ENCODE results near the gene LYRM1. TPM values are rescaled to one million over a fixed set of nuclear protein-coding genes. Genes with fewer than 3 reads are reported as not detected.

Gene LYRM1
- polyA plus RNA-seq, 1 of the 3 experiments (the other 2 are of a cell fraction) = 18.1 TPM

GRCh38 chr16:20884240-20884556 lies 16.4 kb upstream of the LYRM1 start:
- H3K36me3 ChIP-seq (replicated peaks in 1 of 2; ENCODE audit: control insufficient read depth in 1 of 2, insufficient read depth in 2 of 2, low read length in 1 of 2) = no peaks in the 10 kb centered on the region
- H3K9me3 ChIP-seq = no peaks in the 10 kb centered on the region
- H2AFZ ChIP-seq (ENCODE audit: low read depth) = no peak overlapping the region
- CTCF ChIA-PET = interaction anchor here (0.6 kb wide), 1 partner anchor 32 kb away, joined by 3 read pairs; no protein-coding TSS in a partner anchor
- POLR2A ChIA-PET = no interaction called here
- no peak for DNase-seq
- H3K9ac ChIP-seq = no peak overlapping the region
- H3K4me1 ChIP-seq (ENCODE audit: control insufficient read depth in 1 of 2, insufficient read depth in 2 of 2, low read depth in 1 of 2, low read length in 1 of 2) = peaks cover 3 to 11% of the 10 kb centered on the region in 2 experiments; a peak in 3 of 4 replicates
- peaks cover 18% of the 10 kb centered on the region for H3F3A ChIP-seq (replicated peaks; ENCODE audit: insufficient read depth)
- H3K27ac ChIP-seq (ENCODE audit: low read depth in 2 of 2, low read length in 1 of 2) = no peak overlapping the region
- no peak overlapping the region for H3K4me2 ChIP-seq
- WGBS (ENCODE audit: low lambda C conversion rate) = 91% methylated on average over 1 of the region's 1 CpG
- peaks cover 7% of the 10 kb centered on the region; the same call in 1 of the 2 replicates for H4K20me1 ChIP-seq (ENCODE audit: insufficient read depth)
- H3K4me3 ChIP-seq (ENCODE audit: low read depth in 2 of 2, low read length in 1 of 2) = no peak overlapping the region
- H3K9me2 ChIP-seq = no peaks in the 10 kb centered on the region
- peaks cover 90% of the 10 kb centered on the region for H3K79me2 ChIP-seq (ENCODE audit: insufficient read depth)
- no peak for TF ChIP-seq FOXJ3 (CRISPR knock-in tag; IDR thresholded peaks at IDR 0.05)
- TF ChIP-seq MXI1 (IDR thresholded peaks at IDR 0.05; ENCODE audit: low read depth, low read length) = no peak
- no peak for TF ChIP-seq SIN3A (IDR thresholded peaks at IDR 0.05; ENCODE audit: borderline replicate concordance, low read depth, low read length)
- TF ChIP-seq MAX (IDR thresholded peaks at IDR 0.05; ENCODE audit: low read depth) = no peak
- no peak for TF ChIP-seq USF1 (IDR thresholded peaks at IDR 0.05; ENCODE audit: borderline replicate concordance, low read depth)
- no peak for TF ChIP-seq RAD21 (IDR thresholded peaks at IDR 0.05; ENCODE audit: low read length)
- no peak for TF ChIP-seq PBX3 (IDR thresholded peaks at IDR 0.05)
- TF ChIP-seq JUND (IDR thresholded peaks at IDR 0.05) = no peak
- TF ChIP-seq POLR2AphosphoS5 (IDR thresholded peaks at IDR 0.05; ENCODE audit: low read depth, low read length) = no peak
- TF ChIP-seq TCF12 (IDR thresholded peaks at IDR 0.05) = no peak
- no peak for TF ChIP-seq CHD2 (IDR thresholded peaks at IDR 0.05; ENCODE audit: low read length, partially characterized antibody)
- H3K27me3 ChIP-seq (ENCODE audit: insufficient read depth) = no peaks in the 10 kb centered on the region

GRCh38 chr16:20886320-20886719 lies 14.3 kb upstream of the LYRM1 start:
- 20% methylated on average over 1 of the region's 1 CpG for WGBS (ENCODE audit: low lambda C conversion rate)
- H3K4me2 ChIP-seq = no peak overlapping the region
- H3K79me2 ChIP-seq (ENCODE audit: insufficient read depth) = peaks cover 95% of the 10 kb centered on the region
- H3K27ac ChIP-seq (ENCODE audit: low read depth in 2 of 2, low read length in 1 of 2) = no peak overlapping the region
- H3K27me3 ChIP-seq (ENCODE audit: insufficient read depth) = no peaks in the 10 kb centered on the region
- no peak for DNase-seq
- ChIA-PET CTCF (interaction anchor here (1.1 to 1.7 kb wide), 2 partner anchors 20 to 36 kb away, joined by 3 to 4 read pairs; no protein-coding TSS in a partner anchor), POLR2A (no interaction called here)
- no peaks in the 10 kb centered on the region for H3K36me3 ChIP-seq (replicated peaks in 1 of 2; ENCODE audit: control insufficient read depth in 1 of 2, insufficient read depth in 2 of 2, low read length in 1 of 2)
- no peaks in the 10 kb centered on the region for H3K9me2 ChIP-seq
- no peak overlapping the region for H3K4me3 ChIP-seq (ENCODE audit: low read depth in 2 of 2, low read length in 1 of 2)
- H3F3A ChIP-seq (replicated peaks; ENCODE audit: insufficient read depth) = peaks cover 6% of the 10 kb centered on the region
- peaks cover 0 to 3% of the 10 kb centered on the region in 2 experiments; a peak in 1 of 4 replicates for H3K4me1 ChIP-seq (ENCODE audit: control insufficient read depth in 1 of 2, insufficient read depth in 2 of 2, low read depth in 1 of 2, low read length in 1 of 2)
- H4K20me1 ChIP-seq (ENCODE audit: insufficient read depth) = no peaks in the 10 kb centered on the region
- no peak overlapping the region for H3K9ac ChIP-seq
- H3K9me3 ChIP-seq = no peaks in the 10 kb centered on the region
- no peak overlapping the region for H2AFZ ChIP-seq (ENCODE audit: low read depth)
- TF ChIP-seq REST (IDR thresholded peaks at IDR 0.05; ENCODE audit: low read depth, low read length) = no peak
- no peak for TF ChIP-seq GATA2 (CRISPR knock-in tag; IDR thresholded peaks at IDR 0.05)
- TF ChIP-seq RCOR1 (IDR thresholded peaks at IDR 0.05; ENCODE audit: low read length) = no peak
- no peak for TF ChIP-seq RAD21 (IDR thresholded peaks at IDR 0.05; ENCODE audit: low read length)
- TF ChIP-seq RFX5 (IDR thresholded peaks at IDR 0.05; ENCODE audit: low read length) = no peak
- TF ChIP-seq MEF2A (IDR thresholded peaks at IDR 0.05; ENCODE audit: borderline replicate concordance, low read depth) = no peak
- TF ChIP-seq RXRA (IDR thresholded peaks at IDR 0.05; ENCODE audit: borderline replicate concordance, low read depth) = no peak
- no peak for TF ChIP-seq FOSL2 (IDR thresholded peaks at IDR 0.05; ENCODE audit: borderline replicate concordance, low read depth)
- TF ChIP-seq ZBTB33 (IDR thresholded peaks at IDR 0.05; ENCODE audit: borderline replicate concordance, low read depth) = no peak
- no peak for TF ChIP-seq USF1 (IDR thresholded peaks at IDR 0.05; ENCODE audit: borderline replicate concordance, low read depth)
- no peak for TF ChIP-seq SIN3A (IDR thresholded peaks at IDR 0.05; ENCODE audit: borderline replicate concordance, low read depth, low read length)
- TF ChIP-seq FOXJ3 (CRISPR knock-in tag; IDR thresholded peaks at IDR 0.05) = no peak
- TF ChIP-seq YY1 (IDR thresholded peaks at IDR 0.05; ENCODE audit: low read depth) = no peak
- no peak for TF ChIP-seq FOXM1 (IDR thresholded peaks at IDR 0.05; ENCODE audit: low read depth)
